ENCODE results near the gene KLHL30.

The KLHL30 gene

GRCh38 chr2:238119756-238120462 lies 18.6 kb upstream of the KLHL30 start:
- no peak for DNase-seq (ENCODE audit: low read depth)

- DNase-seq (ENCODE audit: low read depth), result no peak
Observed at GRCh38 chr2:238120463-238121298, 17.8 kb upstream of the KLHL30 start.

GRCh38 chr2:238121511-238122286 lies 16.8 kb upstream of the KLHL30 start:
- no peak for DNase-seq (ENCODE audit: low read depth)

GRCh38 chr2:238122287-238123217 lies 15.9 kb upstream of the KLHL30 start:
- DNase-seq (ENCODE audit: low read depth), result no peak

- DNase-seq (ENCODE audit: low read depth), result no peak
Observed at GRCh38 chr2:238123218-238123971, 15.1 kb upstream of the KLHL30 start.

- DNase-seq (ENCODE audit: low read depth), result no peak
Observed at GRCh38 chr2:238123991-238124470, 14.4 kb upstream of the KLHL30 start.

GRCh38 chr2:238124488-238125126 lies 13.9 kb upstream of the KLHL30 start:
- no peak for DNase-seq (ENCODE audit: low read depth)

- DNase-seq (ENCODE audit: low read depth), result no peak
Observed at GRCh38 chr2:238125127-238125885, 13.2 kb upstream of the KLHL30 start.

GRCh38 chr2:238126338-238126737 lies 12.1 kb upstream of the KLHL30 start:
- no peak for DNase-seq (ENCODE audit: low read depth)

- DNase-seq (ENCODE audit: low read depth), result no peak
Observed at GRCh38 chr2:238126775-238127164, 11.7 kb upstream of the KLHL30 start.

GRCh38 chr2:238127165-238128060 lies 11.1 kb upstream of the KLHL30 start:
- DNase-seq (ENCODE audit: low read depth), result no peak

- DNase-seq (ENCODE audit: low read depth), result no peak
Observed at GRCh38 chr2:238128061-238128440, 10.4 kb upstream of the KLHL30 start.

- no peak for DNase-seq (ENCODE audit: low read depth)
Observed at GRCh38 chr2:238128534-238129001, 9.9 kb upstream of the KLHL30 start.

- DNase-seq (ENCODE audit: low read depth), result no peak
Observed at GRCh38 chr2:238129166-238130010, 9.1 kb upstream of the KLHL30 start.

- DNase-seq (ENCODE audit: low read depth), result no peak
Observed at GRCh38 chr2:238130111-238130695, 8.3 kb upstream of the KLHL30 start.

GRCh38 chr2:238130696-238131628 lies 7.5 kb upstream of the KLHL30 start:
- DNase-seq (ENCODE audit: low read depth), result no peak
